Hepatic stellate cell (primary cell): ENCODE data around the gene POLN.

Experiments used
- DNase-seq: peaks from one replicate; pipeline ENCODE4 v3.0.0; 2011; ENCODE audit warnings: low spot score

Gene POLN

DNA sequence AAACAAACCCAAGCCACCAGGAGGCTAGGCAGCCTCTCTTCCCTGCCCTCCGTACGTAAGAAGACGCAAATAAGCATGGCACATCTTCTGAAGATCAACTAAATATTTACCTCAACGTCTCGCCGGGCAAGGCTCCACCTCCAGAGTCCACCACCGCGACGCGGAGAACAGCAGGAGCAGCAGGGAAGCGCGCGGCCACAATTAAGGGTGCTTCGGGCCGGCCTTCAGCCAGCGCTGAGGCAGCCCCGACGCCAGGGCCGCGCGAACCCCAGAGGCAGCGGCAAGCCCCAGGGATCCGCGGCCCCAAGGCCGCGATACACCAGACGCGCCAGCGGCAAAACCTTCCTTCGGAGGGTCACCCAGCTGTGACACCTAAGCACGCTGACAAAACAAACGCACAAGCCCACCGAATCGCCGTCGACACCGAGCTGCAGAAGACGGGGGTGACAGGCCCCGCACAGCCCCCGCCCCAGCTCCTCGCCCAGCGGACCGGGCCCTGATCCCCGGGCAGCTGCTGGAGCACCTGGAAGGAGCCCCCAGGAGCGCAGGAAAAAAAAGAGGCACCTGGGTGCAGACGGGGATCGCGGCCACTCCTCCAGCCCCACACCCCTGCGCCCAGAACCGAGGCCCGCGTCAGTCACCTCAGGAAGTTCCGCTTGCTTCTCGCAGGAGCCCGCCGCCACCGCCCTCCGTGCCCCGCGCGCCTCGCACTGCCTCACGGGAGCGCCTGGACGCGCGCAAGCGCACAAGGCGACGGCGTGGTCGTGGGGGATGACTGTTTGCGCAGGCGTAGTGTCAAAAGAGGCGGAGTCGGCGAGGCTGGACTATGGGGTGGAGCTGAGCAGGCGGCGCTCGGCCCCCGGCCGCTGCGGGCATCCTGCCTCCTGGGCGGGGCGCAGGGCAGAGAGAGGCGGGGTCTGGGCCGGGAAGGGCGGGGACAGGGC lies at the start of gene POLN, which contains the start of gene HAUS3:
Gene POLN (minus strand): TSS at position 712 of the 944 bp plus-strand sequence. CDS start 12,890 bp downstream, outside the sequence.
Gene HAUS3 (minus strand): TSS at position 712 of the 944 bp plus-strand sequence. CDS start 1,175 bp downstream, outside the sequence.
- peak; percentile 100 for DNase-seq

DNA sequence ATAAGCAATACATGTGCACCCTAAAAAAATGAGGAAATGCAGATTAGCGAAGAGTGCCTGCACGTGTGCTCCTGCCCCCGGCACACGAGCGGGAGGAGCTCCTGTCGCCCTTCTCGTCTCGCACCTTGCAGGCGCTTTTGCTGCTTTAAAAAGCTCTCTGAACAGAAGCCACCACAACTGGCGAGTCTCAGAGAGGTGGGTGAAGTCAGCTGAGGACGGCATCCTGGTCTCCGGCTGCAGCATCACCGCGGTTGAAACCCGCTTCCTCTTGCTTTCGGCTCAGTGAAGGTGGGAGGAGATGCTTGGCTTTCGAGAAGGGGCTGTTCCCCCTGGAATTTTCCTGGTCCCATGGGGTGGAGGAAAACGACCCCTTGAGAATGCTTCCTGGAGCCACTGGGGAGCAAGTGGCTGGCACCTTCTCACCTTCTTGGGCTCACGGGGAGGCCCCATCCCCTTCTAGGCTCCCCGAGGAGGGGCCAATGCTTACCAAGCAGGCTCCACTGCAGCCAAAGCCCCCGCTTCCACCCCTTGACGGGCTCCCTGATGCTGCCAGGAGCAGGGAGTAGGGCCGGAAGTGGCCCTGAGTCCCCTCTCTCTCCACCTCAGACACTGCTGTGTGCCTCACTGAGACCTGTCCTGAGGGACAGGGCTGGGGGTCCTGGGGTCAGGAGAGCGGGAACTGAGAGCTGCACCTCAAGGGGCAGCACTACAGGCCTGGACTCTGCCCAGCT lies 49.2 kb upstream of the POLN start:
- DNase-seq: no peak

DNA sequence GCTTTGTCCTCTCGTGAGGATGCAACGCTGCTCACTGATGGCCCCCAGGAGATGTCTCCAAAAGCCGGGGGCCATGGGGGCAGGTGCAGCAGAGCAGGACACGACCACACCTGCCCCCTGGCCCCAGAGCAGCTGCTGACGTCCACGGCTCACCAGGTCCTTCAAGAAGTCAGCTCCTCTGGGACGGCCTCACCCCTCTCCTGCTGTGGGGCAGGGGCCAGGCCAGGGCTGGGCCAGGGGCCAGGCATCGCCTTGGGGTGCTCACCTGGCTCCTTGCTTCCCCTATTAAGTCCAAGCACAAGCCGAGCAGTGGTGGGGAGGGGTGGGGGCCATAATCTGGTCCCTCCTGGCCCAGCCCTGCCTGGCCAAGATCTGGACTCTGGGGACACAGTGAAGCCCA lies 48.6 kb upstream of the POLN start:
- DNase-seq: no peak

DNA sequence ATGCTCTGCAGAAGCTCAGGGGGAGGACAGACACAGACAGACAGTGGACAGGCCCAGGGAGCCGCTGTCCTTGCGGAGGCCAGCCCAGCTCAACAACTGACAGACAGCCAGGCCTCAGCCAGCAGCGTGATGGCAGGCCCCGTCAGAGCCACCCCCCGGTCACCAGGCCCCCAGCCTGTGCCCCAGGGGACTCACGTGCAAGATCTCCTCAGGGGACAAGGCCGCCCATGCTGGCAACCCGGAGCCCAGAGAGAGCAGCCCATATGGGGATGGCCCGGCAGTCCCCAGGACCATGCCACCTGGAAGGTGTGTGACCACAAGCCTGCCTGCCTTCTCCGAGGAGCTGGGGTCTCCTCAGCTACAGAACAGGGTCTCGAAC lies 48.0 kb upstream of the POLN start:
- no peak for DNase-seq

DNA sequence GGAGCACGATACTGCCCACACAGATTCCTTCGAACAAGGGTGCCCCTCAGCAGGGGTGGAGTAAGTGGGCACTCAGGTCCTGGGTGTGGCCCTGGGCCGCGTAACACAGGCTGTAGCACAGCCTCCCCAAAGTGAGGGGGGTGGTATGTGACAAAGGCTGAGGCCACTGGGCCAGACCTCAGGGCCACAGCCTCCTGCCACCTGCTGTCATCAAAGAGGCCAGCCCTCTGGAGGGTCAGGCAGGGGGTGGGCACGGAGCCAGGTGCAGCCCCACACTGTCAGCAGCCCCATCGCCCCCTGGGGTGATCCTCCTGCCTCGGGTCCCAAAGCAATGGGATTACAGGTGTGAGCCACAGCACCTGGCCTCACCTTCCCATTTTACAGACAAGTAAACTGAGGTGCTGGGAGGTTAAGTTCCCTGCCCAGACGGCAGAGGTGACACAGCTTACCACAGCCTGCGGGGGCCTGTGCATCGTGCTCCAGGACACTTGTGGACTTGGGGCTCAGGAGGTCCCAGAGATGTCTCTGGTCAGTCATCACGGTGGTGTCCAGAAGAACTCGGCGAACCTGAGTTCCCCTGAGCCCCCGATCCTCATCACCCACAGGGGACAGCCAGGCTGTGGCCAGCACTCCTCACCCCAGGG lies 47.5 kb upstream of the POLN start:
- DNase-seq: no peak

DNA sequence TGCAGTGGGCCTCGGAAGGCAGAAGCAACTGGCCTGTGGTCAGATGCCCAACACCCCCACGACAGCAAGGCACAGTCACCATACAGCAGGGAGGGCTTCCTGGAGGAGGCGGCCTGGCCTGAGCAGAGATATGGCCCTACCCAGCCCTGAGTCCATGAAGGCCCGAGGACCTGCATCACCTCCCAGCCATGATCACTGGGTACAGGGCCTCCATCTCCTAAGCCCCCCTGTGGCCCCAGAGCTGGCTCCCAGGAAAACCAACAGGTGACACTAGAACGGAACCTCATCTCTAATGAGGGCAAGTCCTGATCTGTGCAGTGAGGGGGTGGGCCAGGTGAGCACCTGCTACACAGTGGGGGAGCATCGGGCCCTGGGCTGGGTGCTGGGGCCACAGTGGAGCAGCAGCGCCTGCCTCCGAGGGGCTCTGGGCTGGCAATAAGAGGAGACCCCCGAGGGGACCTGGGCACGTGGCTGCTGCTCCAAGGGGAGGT lies 46.2 kb upstream of the POLN start:
- DNase-seq: no peak

DNA sequence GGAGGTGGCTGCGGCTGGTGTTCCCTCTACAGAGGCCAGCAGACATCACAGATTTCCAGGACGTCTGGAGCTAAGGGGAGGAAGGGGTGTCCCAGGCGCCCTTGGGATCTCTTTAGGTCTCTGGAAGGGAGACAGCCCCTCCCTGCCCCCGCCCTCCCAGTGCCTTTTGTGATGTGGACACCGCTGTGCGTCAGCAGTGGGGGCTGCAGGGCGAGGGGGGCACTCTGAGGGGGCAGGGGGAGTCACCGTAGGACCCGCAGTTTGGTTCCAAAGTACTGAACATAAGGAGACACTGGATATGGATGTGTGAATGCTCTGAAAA lies 45.6 kb upstream of the POLN start:
- no peak for DNase-seq

DNA sequence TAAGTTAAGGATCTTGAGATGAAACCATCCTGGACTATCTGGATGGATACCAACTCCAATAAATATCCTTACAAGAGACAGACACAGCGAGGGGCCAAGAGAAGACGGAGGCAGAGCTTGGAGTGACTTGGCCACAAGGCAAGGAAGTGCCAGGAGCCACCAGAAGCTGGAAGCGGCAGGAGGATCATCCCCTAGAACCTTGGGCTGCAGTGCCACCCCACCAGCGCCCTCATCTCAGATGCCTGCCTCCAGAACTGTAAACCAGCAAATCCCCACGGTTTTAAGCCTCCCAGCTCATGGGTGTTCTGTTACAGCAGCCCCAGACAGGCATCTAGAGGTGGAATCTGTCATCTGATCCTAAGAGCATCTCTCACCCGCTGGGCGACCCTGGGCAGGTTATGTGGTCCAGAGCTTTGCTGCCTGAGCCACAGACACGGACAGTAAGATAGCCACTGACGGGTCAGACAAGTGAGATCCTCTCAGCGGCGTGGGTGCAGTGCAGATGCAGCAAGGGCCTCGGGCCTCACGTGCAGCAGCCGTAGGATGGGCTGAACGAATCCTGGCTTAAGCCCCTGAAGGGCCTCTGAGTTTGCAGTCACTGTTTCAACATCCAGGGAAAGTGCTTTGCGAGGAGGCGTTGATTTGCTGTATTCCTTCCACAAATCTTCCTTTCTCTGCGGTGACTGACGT lies 45.1 kb upstream of the POLN start:
- DNase-seq: no peak

DNA sequence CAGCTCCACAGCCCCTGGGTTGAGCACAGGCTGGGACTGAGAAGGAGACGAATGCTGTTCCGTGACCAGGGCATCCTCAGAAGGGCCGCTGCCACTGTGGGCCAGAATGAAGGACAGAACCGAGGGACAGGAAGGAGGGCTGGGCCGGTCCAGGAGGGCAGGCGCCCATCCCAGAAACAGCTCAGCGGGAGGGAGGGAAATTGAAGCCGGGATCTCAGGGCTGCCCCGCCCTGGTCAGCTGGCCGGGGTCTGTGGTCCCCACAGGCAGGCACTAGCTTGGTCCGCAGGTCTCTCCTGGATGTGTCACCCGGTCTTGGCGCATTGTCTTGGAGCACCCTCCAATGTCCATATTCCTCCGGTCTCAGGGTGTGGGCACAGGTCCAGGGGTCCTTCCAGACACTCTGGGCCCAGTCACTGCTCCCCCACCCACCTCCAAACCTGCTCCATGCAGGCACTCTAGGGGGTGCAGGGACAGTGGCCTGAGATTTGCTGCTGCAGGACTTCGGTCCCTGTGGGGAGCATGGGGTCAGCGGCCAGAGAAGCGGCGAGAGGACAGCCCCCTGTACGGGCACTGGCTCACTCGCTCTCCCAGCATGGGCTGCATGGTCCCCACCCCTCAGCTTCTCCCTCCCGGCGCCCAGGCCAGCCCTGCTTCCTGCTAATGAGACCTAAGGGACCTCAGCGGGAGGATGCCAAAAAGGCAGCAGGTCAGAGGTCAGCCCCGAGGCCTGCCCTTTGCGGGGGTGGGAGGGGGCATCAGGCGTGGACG lies 43.9 kb upstream of the POLN start:
- DNase-seq: no peak

DNA sequence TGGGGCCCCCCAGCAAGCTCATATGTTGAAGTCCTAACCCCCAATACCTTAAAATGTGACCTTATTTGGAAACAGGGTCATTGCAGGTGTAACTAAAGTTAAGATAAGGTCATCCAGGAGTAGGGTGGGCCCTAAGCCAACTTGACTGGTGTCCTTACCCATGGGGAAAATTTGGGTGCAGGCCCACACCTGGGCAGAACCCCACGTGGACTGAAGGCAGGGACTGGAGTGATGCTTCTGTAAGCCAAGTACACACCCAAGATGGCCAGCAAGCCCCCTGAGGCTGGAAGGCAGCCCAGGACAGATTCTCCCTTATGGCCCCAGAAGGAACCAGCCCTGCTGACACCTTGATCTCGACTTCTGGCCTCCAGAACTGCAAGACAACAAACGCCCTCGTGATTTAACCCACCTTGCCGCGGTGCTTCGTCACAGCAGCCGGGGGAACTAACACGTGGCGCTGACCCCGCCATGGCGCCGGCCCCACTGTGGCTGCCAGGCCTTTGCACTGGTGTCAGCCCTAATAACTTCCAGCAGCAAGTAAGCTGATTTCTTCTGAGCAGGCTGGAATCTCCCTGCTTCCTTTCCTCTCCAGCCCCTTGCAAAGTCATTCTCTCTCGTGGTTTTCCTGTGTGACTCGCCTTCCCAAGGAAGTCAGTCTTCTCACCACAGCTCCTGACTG lies 43.2 kb upstream of the POLN start:
- DNase-seq: peak; percentile 62

DNA sequence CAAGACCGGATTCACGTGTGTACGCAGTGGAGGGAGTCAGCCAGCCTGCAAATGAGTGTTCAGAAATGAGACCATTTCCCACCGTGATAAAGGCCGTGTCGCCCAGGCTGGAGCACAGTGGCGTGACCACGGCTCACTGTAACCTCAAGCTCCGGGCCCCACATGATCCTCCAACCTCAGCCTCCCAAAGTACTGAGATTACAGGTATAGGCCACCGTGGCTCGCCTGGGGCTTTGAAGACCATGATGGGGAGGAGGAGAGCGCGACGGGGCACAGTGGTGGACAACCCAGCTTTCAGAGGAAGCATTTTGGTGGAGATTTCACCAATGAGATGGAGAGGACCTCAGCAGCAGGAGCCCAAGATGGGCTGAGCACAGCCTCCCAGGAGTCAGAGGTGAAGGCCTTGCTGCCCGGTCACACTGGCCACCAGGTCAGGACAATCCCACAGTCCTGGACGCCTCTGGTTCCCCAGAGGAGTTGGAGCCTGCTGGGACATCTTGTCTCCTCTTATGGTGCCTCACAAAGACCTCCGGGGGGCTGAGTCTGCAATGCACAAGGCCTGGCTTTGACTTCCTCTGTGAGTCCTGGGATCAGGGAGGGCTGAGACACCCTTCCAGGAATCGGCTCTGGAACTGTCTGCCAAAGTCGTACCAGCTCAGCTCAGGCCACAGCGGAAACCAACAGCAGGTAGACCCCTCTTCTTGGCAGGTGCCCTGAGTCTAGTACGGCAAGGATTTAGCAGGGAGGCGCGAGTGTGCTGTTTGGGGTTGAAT lies 42.4 kb upstream of the POLN start:
- no peak for DNase-seq

DNA sequence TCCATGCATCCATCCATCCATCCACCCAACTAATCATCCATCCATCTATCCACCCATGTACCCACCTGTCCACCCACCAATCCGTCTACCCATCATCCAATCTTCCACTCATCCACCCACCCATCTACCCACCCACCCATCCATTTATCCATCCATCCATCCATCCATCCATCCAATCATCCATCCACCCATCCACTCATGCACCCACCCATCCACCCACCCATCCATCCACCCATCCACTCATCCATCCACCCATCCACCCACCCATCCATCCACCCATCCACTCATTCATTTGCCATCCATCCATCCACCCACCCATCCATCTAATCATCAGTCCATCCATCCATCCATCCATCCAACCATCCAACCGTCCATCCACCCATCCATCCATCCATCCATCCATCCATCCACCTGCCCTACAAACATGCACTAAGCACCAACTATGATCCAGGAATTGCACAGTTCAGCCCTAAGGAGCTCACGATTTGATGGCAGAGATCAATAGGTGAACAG lies 41.3 kb upstream of the POLN start:
- DNase-seq: no peak

DNA sequence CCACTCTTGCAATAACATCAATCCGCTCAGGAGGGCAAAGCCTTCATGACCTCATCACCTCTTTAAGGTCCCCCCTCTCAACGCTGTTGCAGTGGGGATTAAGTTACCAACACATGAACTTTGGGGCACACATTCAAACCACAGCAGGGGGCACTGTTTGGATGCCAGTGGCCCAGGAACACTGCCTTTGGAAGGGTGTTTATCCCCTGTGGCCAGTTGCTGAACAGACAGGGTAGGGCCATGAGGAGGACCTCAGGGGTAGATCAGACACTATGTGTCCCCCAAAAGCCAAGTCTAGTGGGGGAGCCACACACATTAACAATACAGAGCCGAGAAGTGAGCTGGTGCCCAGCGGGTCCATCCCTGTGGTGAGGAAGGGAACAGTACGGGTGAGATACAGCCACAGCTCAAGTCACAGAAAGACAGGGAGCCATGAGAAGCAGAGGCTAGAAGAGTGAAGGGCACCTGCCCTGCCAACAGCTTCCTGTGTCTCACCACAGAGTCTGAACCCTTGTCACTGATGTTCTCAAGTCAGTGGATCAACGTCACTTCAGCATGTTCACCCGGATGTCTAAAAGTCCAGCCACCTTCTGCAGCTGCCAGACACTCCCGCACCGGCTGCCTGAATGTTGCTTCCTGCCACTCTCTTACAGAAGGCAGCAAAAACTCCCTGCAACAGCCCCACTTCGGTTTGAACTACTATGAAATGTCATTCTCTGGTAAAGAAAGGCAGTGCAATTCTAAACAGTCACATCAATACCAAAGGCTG lies 39.8 kb upstream of the POLN start:
- DNase-seq: no peak

DNA sequence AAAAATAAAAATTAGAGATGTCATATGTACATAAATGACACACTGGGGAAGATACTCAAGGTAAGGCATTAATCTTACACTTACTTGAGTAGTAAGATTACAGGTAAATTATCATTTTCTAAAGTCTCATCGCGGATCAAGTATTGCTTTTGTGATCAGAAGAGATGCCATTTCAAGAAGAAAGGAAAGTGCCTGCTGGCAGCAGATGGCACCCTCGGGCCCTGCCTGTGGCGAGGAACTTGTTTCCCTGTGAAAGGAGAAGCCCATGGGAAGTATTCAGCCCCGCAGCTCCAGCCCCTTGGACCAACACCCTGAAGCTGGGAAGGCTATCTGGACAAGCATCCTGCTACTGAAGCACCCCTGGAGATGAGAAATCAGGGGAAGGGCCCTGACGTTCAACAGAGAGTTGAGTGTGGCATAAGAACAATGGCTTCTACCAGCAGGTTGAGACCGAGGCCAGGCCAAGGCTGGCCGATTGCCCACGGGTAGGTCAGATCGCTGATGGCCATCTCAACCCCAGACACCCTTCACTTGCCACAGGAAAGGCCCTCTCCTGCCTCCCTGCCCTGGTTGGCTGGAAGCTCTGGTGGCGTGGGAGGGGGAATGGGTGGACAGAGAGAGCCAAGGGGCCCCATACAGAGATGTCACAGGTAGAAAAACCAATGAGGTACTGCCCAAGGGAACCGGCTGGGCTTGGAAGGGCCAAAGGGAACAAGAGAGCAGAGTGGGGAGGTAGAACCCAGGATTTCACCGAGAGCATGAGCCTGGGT lies 38.8 kb upstream of the POLN start:
- DNase-seq: no peak

DNA sequence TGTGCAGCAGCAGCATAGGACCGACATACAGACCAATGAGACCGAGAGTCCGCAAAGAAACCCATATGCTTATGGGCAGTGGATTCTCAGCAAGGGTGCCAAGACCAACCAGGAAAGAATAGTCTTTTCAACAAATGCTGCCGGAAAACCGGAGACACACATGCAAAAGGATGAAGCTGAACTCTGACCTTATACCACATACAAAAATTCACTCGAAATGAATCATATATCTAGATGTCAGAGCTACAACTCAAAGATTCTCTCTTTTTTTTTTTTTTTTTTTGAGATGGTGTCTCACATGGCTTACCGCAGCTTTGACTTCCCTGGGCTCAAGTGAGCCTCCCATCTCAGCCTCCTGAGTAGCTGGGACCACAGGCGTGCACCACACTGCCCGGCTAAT lies 36.0 kb upstream of the POLN start:
- DNase-seq: peak; percentile 39

DNA sequence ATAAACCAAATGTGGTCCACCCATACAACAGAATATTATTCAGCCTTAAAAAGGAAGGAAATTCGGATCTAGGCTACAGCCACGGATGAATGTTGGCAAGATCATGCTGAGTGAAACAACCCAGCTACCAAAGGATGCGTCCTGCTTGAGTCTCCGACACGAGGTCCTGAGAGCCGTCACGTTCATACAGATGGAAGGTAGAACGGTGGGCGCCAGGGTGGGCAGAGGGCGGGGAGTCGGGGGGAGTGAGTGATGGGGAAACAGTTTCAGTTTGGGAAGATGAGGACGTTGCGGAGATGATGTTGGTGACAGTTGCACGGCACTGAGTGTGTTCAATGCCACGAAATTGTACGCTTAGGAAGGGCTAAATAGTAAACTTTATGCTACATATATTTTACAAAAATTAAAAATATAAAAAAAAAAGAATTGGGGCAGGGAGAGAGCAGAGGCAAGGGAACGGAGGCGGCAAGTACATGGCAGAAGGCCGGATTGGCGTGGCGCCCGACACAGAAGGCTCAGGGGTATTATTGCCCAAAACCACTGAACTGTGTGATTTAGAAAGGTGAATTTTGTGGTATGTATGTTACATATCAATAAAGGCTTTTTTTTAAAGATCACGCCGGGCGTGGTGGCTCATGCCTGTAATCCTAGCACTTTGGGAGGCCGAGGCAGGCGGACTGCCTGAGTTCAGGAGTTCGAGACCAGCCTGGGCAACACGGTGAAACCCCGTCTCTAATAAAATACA lies 34.8 kb upstream of the POLN start:
- DNase-seq: no peak

DNA sequence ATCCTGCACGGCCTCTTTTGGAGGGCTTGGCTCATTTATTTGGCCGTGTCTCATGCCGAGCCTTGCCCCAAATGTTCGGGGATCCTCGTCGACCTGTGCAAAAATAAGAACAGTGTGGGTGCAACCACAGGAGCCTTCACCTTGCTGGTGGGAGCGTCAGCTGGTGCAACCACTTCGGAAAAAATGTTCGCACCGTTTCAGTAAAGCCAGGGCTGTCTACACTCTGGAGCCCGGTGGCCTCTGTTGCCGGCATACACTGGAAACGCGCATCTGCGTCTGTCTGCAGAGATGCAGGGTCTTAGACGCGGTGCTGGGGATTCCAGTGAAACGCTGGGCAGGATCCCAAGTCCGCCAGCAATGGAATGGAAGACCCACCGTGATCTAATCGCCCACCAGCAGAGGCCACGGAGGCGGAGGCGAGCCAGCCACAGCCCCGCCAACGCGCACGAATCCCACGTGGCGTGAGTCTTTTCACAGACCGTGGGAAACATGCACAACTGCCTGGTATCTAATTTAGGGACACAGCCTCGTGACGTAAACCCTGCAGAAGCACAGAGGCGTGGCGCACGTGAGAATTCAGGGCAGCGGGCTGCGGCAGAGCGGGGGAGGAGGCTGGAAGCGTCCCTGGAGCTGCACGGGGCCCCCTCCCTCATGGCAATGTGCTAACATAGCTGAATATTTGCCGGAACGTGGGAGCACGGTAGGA lies 33.8 kb upstream of the POLN start:
- no peak for DNase-seq
